ENCODE data around the gene TPI1. TPM values are rescaled to one million over a fixed set of nuclear protein-coding genes. Genes with fewer than 3 reads are reported as not detected.
A peak's percentile ranks its signal among the peaks of the same experiment; 100 is the strongest.
"Not testable (repeated sequence)": the region's sequence is repeated elsewhere in the genome, so short reads cannot be mapped to it uniquely, and the experiment has no call there.

The TPI1 gene
- total and polyA plus RNA-seq, 4 donors, result 190 to 547 (median 396) TPM

GRCh38 chr12:6891646-6892001 is 24.3 kb downstream of the TPI1 start:
- Histone ChIP-seq H3K9me3 (ENCODE audit: control insufficient read depth in 4 of 4, low read length in 3 of 4) (no peaks in the 10 kb centered on the region), H3K27me3 (ENCODE audit: control insufficient read depth in 4 of 4, insufficient read depth in 4 of 4, low read length in 3 of 4) (no peaks in the 10 kb centered on the region), H3K27ac (ENCODE audit: low read depth in 1 of 2, low read length in 2 of 2) (peak overlapping the region; percentile 89 to 91), H3K9ac (ENCODE audit: low read depth in 1 of 2, low read length in 2 of 2) (peak overlapping the region; percentile 84 to 85), H3K4me3 (ENCODE audit: low read depth in 1 of 3, low read length in 3 of 3) (peak overlapping the region; percentile 43 to 68 (median 55)), H3K36me3 (ENCODE audit: control insufficient read depth in 4 of 4, insufficient read depth in 3 of 4, low read depth in 1 of 4, low read length in 3 of 4) (no peaks in the 10 kb centered on the region), H3K4me1 (ENCODE audit: control insufficient read depth in 4 of 4, insufficient read depth in 4 of 4, low read length in 3 of 4) (peaks cover 2 to 14% (median 8%) of the 10 kb centered on the region in 4 donors)
- no peak for DNase-seq (ENCODE audit: low spot score)
- TF ChIP-seq REST (IDR thresholded peaks at IDR 0.05) (no peak), HNF4A (conservative IDR thresholded peaks at IDR 0.05) (no peak), RXRA (IDR thresholded peaks at IDR 0.05) (no peak), RAD21 (IDR thresholded peaks at IDR 0.05) (no peak), HNF4G (IDR thresholded peaks at IDR 0.05) (no peak), NR2F2 (IDR thresholded peaks at IDR 0.05) (no peak), ZBTB33 (IDR thresholded peaks at IDR 0.05) (no peak), CTCF (IDR thresholded peaks at IDR 0.05; ENCODE audit: low read depth, low read length, missing input control) (no peak), GABPA (IDR thresholded peaks at IDR 0.05 in 1 of 2, conservative IDR thresholded peaks at IDR 0.05 in 1 of 2) (no peak), JUND (IDR thresholded peaks at IDR 0.05) (no peak), SP1 (IDR thresholded peaks at IDR 0.05) (no peak), MAX (IDR thresholded peaks at IDR 0.05) (no peak), FOXA2 (IDR thresholded peaks at IDR 0.05) (no peak), FOXA1 (IDR thresholded peaks at IDR 0.05) (no peak), ATF3 (IDR thresholded peaks at IDR 0.05) (no peak), EGR1 (IDR thresholded peaks at IDR 0.05; ENCODE audit: low read depth in 2 of 2) (no peak), TAF1 (conservative IDR thresholded peaks at IDR 0.05) (no peak), YY1 (IDR thresholded peaks at IDR 0.05) (no peak)
- 86% methylated on average over 5 of the region's 5 CpGs for WGBS

- peaks cover 2 to 14% (median 8%) of the 10 kb centered on the region in 4 donors for H3K4me1 ChIP-seq (ENCODE audit: control insufficient read depth in 4 of 4, insufficient read depth in 4 of 4, low read length in 3 of 4)
- H3K9me3 ChIP-seq (ENCODE audit: control insufficient read depth in 4 of 4, low read length in 3 of 4); DNase-seq (ENCODE audit: low spot score); H3K36me3 ChIP-seq (ENCODE audit: control insufficient read depth in 4 of 4, insufficient read depth in 3 of 4, low read depth in 1 of 4, low read length in 3 of 4); H3K27ac ChIP-seq (ENCODE audit: low read depth in 1 of 2, low read length in 2 of 2); H3K9ac ChIP-seq (ENCODE audit: low read depth in 1 of 2, low read length in 2 of 2); H3K27me3 ChIP-seq (ENCODE audit: control insufficient read depth in 4 of 4, insufficient read depth in 4 of 4, low read length in 3 of 4); H3K4me3 ChIP-seq (ENCODE audit: low read depth in 1 of 3, low read length in 3 of 3): not testable (repeated sequence)
- WGBS, result 97% methylated on average over 3 of the region's 3 CpGs
Measured at GRCh38 chr12:6892683-6893082, 25.4 kb downstream of the TPI1 start.

Data from liver (tissue), 9 donors.